ENCODE data around the gene ST3GAL2. TPM values are rescaled to one million over a fixed set of nuclear protein-coding genes. Genes with fewer than 3 reads are reported as not detected.
"Not testable (repeated sequence)": the region's sequence is repeated elsewhere in the genome, so short reads cannot be mapped to it uniquely, and the experiment has no call there.

The ST3GAL2 gene
- total and polyA plus RNA-seq, 2 donors (not counting 1 experiment from before 2014, with no cell fraction given), result 18.2 to 71.3 TPM

DNA sequence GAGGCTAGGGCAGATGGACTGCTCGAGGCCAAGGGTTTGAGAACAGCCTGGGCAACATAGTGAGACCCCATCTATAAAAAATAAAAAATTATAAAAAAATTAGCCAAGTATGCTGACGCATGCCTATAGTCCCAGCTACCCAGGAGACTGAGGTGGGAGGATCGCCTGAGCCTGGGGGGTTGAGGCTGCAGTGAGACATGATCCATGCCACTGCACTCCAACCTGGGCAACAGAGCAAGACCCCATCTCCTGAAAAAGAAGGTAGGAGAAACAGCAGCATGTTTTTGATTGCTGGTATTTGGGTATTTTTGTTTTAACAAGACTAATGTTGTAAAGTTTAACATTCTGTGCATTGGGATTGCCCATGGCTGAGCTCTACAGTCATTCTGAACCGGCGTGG, 101.1 kb downstream of the ST3GAL2 start:
- no peak overlapping the region for H3K4me3 ChIP-seq (ENCODE audit: control extremely low read depth in 1 of 5, extremely low read depth in 1 of 5, insufficient read depth in 1 of 5, low read depth in 2 of 5, low read length in 4 of 5)
- H3K79me2 ChIP-seq (ENCODE audit: control insufficient read depth, insufficient read depth, low read length), result no peaks in the 10 kb centered on the region
- intact Hi-C loops (cut with micrococcal nuclease), result no loop called here
- TF ChIP-seq EZH2 (IDR thresholded peaks at IDR 0.05; ENCODE audit: borderline replicate concordance, insufficient read depth, low read depth, low read length, poor library complexity, severe bottlenecking), result no peak
- TF ChIP-seq, protein P1, sequence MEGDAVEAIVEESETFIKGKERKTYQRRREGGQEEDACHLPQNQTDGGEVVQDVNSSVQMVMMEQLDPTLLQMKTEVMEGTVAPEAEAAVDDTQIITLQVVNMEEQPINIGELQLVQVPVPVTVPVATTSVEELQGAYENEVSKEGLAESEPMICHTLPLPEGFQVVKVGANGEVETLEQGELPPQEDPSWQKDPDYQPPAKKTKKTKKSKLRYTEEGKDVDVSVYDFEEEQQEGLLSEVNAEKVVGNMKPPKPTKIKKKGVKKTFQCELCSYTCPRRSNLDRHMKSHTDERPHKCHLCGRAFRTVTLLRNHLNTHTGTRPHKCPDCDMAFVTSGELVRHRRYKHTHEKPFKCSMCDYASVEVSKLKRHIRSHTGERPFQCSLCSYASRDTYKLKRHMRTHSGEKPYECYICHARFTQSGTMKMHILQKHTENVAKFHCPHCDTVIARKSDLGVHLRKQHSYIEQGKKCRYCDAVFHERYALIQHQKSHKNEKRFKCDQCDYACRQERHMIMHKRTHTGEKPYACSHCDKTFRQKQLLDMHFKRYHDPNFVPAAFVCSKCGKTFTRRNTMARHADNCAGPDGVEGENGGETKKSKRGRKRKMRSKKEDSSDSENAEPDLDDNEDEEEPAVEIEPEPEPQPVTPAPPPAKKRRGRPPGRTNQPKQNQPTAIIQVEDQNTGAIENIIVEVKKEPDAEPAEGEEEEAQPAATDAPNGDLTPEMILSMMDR (IDR thresholded peaks at IDR 0.05), result no peak
- Mint-ChIP-seq H3K27ac (no peak overlapping the region), H3K27me3 (no peaks in the 10 kb centered on the region), H3K9me3 (ENCODE audit: insufficient read depth) (no peaks in the 10 kb centered on the region), H3K4me3 (no peak overlapping the region), H3K4me1 (no peaks in the 10 kb centered on the region)
- H3K4me2 ChIP-seq (replicated peaks; ENCODE audit: low read depth, low read length, poor library complexity, severe bottlenecking), result no peak overlapping the region
- CTCF ChIA-PET, result interaction anchor here (0.7 kb wide), 1 partner anchor 88 kb away, joined by 4 read pairs; no protein-coding TSS in a partner anchor
- H2AFZ ChIP-seq (ENCODE audit: insufficient read depth, low read depth, low read length, poor library complexity, severe bottlenecking), result no peak overlapping the region
- ATAC-seq (ENCODE audit: low read depth) (no peak), DNase-seq (no peak)
- H3K9ac ChIP-seq (ENCODE audit: low read length), result no peak overlapping the region
- H3K27ac ChIP-seq (ENCODE audit: low read length in 2 of 2), result no peak overlapping the region
- H3K36me3 ChIP-seq (replicated peaks in 1 of 2; ENCODE audit: control extremely low read depth in 1 of 2, control insufficient read depth in 1 of 2, extremely low read depth in 1 of 2, insufficient read depth in 2 of 2, low read length in 1 of 2), result peaks cover 0 to 17% of the 10 kb centered on the region in 2 experiments
- POLR2A ChIA-PET, result no interaction called here
- no CpG with 5 or more reads among the region's 5 CpGs for WGBS (ENCODE audit: insufficient coverage)
- no peaks in the 10 kb centered on the region for H3K4me1 ChIP-seq (ENCODE audit: control insufficient read depth in 2 of 2, insufficient read depth in 2 of 2, low read length in 2 of 2)
- no peaks in the 10 kb centered on the region for H3K9me3 ChIP-seq (ENCODE audit: control extremely low read depth in 1 of 3, control insufficient read depth in 2 of 3, insufficient read depth in 1 of 3, low read length in 2 of 3)
- H3K27me3 ChIP-seq (replicated peaks in 1 of 4; ENCODE audit: control extremely low read depth in 1 of 4, control insufficient read depth in 3 of 4, insufficient read depth in 4 of 4, low read length in 3 of 4), result no peaks in the 10 kb centered on the region
- no peaks in the 10 kb centered on the region for H4K20me1 ChIP-seq (ENCODE audit: control insufficient read depth, insufficient read depth, low read length, poor library complexity, severe bottlenecking)

DNA sequence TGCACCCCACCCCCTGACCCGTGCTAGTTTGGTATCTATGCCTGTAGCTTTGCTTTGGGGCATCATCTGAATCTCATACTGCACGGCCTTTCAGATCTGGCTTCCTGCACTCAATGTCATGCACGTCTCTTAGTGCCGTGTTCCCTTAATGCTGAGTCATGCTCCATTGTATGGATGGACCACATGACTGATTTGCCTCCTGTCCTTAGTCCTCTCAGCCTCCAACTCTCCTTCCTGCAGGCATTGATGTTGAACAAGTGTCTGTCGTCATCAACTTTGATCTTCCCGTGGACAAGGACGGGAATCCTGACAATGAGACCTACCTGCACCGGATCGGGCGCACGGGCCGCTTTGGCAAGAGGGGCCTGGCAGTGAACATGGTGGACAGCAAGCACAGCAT, 106.2 kb downstream of the ST3GAL2 start:
- POLR2A ChIA-PET; H3K27me3 Mint-ChIP-seq; ATAC-seq (ENCODE audit: low read depth); H3K9ac ChIP-seq (ENCODE audit: low read length); intact Hi-C loops (cut with micrococcal nuclease); H3K9me3 Mint-ChIP-seq (ENCODE audit: insufficient read depth); DNase-seq; H3K4me3 ChIP-seq (ENCODE audit: control extremely low read depth in 1 of 5, extremely low read depth in 1 of 5, insufficient read depth in 1 of 5, low read depth in 2 of 5, low read length in 4 of 5); H3K27ac Mint-ChIP-seq; H3K79me2 ChIP-seq (ENCODE audit: control insufficient read depth, insufficient read depth, low read length); H3K4me1 Mint-ChIP-seq; H3K4me3 Mint-ChIP-seq; H4K20me1 ChIP-seq (ENCODE audit: control insufficient read depth, insufficient read depth, low read length, poor library complexity, severe bottlenecking); H3K9me3 ChIP-seq (ENCODE audit: control extremely low read depth in 1 of 3, control insufficient read depth in 2 of 3, insufficient read depth in 1 of 3, low read length in 2 of 3); H3K4me2 ChIP-seq (replicated peaks; ENCODE audit: low read depth, low read length, poor library complexity, severe bottlenecking); H3K27ac ChIP-seq (ENCODE audit: low read length in 2 of 2); H3K27me3 ChIP-seq (replicated peaks in 1 of 4; ENCODE audit: control extremely low read depth in 1 of 4, control insufficient read depth in 3 of 4, insufficient read depth in 4 of 4, low read length in 3 of 4); H2AFZ ChIP-seq (ENCODE audit: insufficient read depth, low read depth, low read length, poor library complexity, severe bottlenecking); CTCF ChIA-PET; H3K4me1 ChIP-seq (ENCODE audit: control insufficient read depth in 2 of 2, insufficient read depth in 2 of 2, low read length in 2 of 2): not testable (repeated sequence)
- WGBS (ENCODE audit: insufficient coverage), result 73% methylated on average over 4 of the region's 12 CpGs
- peaks cover 0 to 36% of the 10 kb centered on the region in 2 experiments for H3K36me3 ChIP-seq (replicated peaks in 1 of 2; ENCODE audit: control extremely low read depth in 1 of 2, control insufficient read depth in 1 of 2, extremely low read depth in 1 of 2, insufficient read depth in 2 of 2, low read length in 1 of 2)

All from B cell (primary cell).